ENCODE measurements around the gene TET2.
"Not testable (repeated sequence)": the region's sequence is repeated elsewhere in the genome, so short reads cannot be mapped to it uniquely, and the experiment has no call there.

Gene TET2

DNA sequence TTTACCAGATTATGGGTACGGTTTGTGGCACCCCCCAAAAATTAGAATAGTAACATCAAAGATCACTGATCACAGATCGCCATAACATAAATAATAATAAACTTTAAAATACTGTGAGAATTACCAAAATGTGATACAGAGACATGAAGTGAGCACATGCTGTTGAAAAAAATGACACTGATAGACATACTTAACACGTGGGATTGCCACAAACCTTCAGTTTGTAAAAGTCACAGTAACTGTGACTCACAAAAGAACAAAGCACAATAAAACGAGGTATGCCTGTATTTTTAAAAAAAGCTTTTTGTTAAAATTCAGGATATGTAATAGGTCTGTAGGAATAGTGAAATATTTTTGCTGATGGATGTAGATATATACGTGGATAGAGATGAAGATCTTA is 93.4 kb downstream of the TET2 start:
- no peak for DNase-seq

GRCh38 chr4:105241451-105241850 is 94.8 kb downstream of the TET2 start:
- DNase-seq: no peak

- no peak for DNase-seq
Measured at GRCh38 chr4:105243446-105243845, 96.8 kb downstream of the TET2 start.

GRCh38 chr4:105246712-105247111 is 100.0 kb downstream of the TET2 start:
- no peak for DNase-seq

DNA sequence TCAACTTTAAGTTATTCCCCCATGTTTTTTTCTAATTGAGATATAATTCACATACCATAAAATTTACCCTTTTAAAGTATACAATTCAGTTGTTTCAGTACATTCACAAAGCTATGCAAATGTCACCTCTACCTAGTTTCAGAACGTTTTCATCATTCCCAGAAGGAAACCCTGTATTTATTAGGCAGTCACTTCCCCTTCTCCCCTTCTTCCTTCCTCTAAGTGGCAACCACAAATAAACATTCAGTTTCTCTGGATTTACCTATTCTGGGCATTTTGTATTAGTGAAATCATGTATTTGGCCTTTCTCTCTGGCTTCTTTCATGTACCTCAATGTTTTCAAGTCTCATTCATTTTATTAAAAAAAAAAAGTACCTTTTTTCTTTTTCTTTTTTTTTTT is 101.9 kb downstream of the TET2 start:
- DNase-seq: no peak

- DNase-seq: no peak
Measured at GRCh38 chr4:105257817-105258495, 111.3 kb downstream of the TET2 start.

DNA sequence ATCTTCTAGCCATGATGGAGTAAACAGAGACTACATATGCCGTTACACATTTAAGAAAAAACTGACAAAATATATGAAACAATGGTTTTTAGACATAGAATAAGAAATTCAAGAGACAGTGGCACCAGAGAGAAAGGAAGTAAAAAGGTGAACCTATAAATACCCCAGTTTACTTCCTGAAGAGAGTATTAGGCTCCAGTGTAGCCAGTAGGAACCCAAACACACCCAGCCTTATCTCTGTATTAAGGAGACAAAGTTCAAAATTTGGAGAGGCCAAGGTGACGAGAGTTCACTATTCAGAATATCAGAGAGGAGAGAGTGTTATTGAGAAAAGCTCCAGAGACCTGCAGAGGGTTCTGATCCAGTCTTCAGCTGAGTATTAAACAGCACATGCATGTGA is 119.0 kb downstream of the TET2 start:
- DNase-seq: no peak

GRCh38 chr4:105267280-105267679 is 120.6 kb downstream of the TET2 start:
- DNase-seq: no peak

DNA sequence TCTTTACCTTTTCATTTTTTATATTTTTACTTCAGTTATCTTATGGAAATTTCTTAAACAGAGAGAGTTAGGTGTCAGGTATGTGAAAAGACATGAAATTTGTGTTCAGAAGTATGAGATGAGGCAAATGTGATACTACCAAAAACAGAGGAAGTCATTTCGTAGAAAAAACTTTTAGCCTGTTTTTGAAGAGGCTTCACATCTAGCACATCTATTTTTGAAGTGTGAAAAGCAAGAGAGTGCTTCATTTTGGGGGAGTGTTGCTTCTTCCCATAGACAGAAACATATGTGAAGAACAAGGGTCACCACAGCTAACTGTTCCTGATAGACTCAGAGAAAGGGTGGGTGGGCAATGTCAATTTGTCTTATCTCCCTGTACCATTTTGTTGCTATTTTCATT is 125.3 kb downstream of the TET2 start:
- DNase-seq: no peak

DNA sequence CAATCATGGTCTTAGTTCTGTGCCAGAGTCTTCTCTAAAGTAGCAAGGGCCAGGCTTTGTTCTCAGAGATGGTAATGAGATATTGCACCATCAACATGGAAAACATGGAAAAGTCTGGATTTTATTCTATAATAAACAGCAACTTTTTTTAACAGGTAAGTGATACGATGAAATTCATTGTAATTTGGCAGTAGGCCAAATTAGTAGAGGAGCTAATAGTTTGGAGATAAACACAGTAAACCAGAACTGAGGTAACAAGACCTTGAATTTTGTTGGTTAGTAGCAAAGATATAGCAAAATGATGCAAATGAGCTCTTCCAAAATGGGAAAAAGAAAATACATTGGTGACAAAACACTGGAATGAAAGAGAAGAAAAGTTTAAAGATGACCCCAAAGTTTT is 126.6 kb downstream of the TET2 start:
- no peak for DNase-seq

GRCh38 chr4:105274090-105274489 is 127.4 kb downstream of the TET2 start:
- DNase-seq: no peak

GRCh38 chr4:105274504-105274903 is 127.8 kb downstream of the TET2 start:
- DNase-seq: no peak

DNA sequence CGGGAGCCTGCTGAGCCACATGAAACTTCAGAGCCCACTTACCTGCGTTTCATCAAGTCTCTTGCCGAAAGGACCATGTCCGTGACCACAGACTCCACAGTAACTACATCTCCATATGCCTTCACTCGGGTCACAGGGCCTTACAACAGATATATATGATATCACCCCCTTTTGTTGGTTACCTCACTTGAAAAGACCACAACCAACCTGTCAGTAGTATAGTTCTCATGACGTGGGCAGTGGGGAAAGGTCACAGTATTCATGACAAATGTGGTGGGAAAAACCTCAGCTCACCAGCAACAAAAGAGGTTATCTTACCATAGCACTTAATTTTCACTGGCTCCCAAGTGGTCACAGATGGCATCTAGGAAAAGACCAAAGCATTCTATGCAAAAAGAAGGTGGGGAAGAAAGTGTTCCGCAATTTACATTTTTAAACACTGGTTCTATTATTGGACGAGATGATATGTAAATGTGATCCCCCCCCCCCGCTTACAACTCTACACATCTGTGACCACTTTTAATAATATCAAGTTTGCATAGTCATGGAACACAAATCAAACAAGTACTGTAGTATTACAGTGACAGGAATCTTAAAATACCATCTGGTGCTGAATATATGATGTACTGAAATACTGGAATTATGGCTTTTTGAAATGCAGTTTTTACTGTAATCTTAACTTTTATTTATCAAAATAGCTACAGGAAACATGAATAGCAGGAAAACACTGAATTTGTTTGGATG is 129.9 kb downstream of the TET2 start:
- DNase-seq: no peak

- DNase-seq: no peak
Measured at GRCh38 chr4:105277702-105278101, 131.0 kb downstream of the TET2 start.

DNA sequence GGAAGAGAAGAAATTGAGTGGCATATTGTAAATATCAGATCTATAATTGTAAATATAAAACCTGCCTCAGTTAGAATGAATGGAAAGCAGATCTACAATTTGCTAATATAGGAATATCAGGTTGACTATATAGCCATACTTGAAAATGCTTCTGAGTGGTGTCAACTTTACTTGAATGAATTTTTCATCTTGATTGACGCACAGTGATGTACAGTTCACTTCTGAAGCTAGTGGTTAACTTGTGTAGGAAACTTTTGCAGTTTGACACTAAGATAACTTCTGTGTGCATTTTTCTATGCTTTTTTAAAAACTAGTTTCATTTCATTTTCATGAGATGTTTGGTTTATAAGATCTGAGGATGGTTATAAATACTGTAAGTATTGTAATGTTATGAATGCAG is 132.6 kb downstream of the TET2 start:
- no peak for DNase-seq

GRCh38 chr4:105280338-105281123 is 133.9 kb downstream of the TET2 start:
- no peak for DNase-seq

DNA sequence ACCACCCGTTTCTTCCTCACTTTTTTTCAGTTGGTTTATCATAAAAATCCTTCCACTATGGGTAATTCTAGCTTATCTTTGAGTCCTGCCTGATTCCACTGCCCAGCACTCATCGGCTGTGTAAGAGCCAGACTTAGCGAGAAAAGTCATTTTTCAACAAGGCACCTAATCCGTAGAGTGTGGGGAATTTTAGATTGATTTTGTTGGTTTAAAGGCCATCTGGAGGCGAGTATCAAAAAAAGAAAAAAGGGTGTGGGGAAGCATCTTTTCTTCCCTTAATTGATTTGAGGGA is 134.4 kb downstream of the TET2 start:
- DNase-seq: no peak

- no peak for DNase-seq
Measured at GRCh38 chr4:105282489-105282888, 135.8 kb downstream of the TET2 start.

DNA sequence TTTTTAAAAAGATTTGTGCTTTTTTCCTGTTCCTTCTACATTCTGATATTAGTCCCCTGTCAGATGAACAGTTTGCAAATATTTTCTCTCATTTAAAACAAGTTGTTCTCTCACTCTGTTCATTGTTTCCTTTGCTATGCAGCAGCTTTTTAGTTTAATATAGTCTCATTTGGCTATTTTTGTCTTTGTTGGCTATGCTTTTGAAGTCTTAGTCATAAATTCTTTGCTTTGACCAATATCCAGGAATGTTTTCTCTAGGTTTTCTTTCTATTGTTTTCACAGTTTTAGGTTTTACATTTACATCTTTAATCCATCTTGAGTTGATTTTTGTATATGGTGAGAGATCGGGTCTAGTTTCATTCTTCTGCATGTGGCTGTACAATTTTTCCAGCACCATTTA is 136.8 kb downstream of the TET2 start:
- no peak for DNase-seq

- DNase-seq: no peak
Measured at GRCh38 chr4:105288121-105288520, 141.4 kb downstream of the TET2 start.

DNA sequence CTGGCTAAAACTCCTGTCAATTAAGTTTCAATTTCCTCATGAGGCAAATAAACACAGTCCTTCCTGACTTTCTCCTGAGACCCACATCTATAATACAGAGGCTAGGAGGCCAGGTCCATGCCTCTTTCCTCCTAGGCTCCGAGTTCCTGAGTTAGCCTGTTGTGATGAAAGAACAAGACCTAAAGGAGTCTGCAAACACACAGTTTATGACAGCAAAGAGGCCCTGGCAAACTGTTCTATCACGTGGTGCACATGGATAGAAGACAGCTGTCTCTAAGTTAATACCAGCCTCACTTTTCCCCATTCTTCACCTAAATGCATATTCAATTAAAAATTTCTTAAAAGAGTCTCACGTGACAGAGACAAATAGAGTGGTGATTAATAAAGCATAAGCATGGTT is 145.2 kb downstream of the TET2 start:
- DNase-seq: no peak

DNA sequence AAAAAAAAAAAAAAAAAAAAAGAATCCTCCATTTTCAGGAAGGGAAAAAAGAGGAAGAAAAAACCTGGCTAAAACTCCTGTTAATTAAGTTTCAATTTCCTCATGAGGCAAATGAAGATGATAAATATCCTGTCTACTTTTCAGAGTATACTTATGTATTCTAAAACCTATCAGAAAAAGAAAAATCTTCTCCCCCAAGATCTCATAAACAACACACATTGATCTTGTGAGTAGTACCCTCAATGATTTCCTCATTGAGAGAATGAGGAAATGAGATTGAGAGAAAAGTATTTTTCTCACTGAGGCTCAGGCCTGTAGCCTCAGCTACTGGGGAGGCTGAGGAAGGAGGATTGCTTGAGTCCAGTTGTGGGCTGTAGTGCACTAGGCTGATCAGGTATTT is 146.7 kb downstream of the TET2 start:
- DNase-seq: no peak

GRCh38 chr4:105296672-105297071 is 150.0 kb downstream of the TET2 start:
- DNase-seq: no peak

GRCh38 chr4:105299027-105299426 is 152.4 kb downstream of the TET2 start:
- not testable (repeated sequence) for DNase-seq
